HepG2 (cell line): ENCODE measurements around the gene SFTPA2. TPM values are rescaled to one million over a fixed set of nuclear protein-coding genes. Genes with fewer than 3 reads are reported as not detected.
"Not testable (repeated sequence)": the region's sequence is repeated elsewhere in the genome, so short reads cannot be mapped to it uniquely, and the experiment has no call there.

ENCODE experiments used
- ATAC-seq: fragments of 200-7000 bp; cut with Tn5 transposase; 3 replicates; pipeline ENCODE4 v1.9.1; 2020; ENCODE audit warnings: mild to moderate bottlenecking, moderate library complexity
- BruUV-seq: library from RNA; stranded (reverse); fragments of 400-500 nt; replicated peaks from 2 replicates; lab custom pipeline; 2021; lab: Mats Ljungman, UMichigan
- CTCF ChIA-PET: fragments of 300-600 bp; formaldehyde crosslinking; extraction: SDS; loops from one replicate; lab custom pipeline; 2021; ENCODE audit warnings: low total read pairs, inconsistent platforms, low intra/inter-chr PET ratio; lab: Yijun Ruan, JAX
- POLR2A ChIA-PET: fragments of 350-600 bp; sonication (Branson Sonifier 250); formaldehyde crosslinking; loops from one replicate; lab custom pipeline; 2020; ENCODE audit warnings: antibody characterized with exemption, inconsistent platforms; lab: Yijun Ruan, JAX
- DNase-seq: peaks from one replicate; pipeline ENCODE4 v3.0.0-alpha.2; 2015; ENCODE audit warnings: low spot score
- FAIRE-seq: peaks from 3 replicates; lab custom pipeline; 2011; peaks lifted over from hg19 to GRCh38; lab: Jason Lieb, UNC
- H2AFZ ChIP-seq: one replicate; pipeline ENCODE4 v1.6.1; 2011; ENCODE audit warnings: low read length, inconsistent platforms
- H3K27ac ChIP-seq: fragments of 300-600 bp; 3 replicates; pipeline ENCODE4 v1.8.0; 2011; ENCODE audit warnings: mixed run types, mild to moderate bottlenecking, mixed read lengths, low read length, inconsistent platforms; ENCODE audit not compliant: insufficient read depth; ENCODE audit errors: extremely low read length
- H3K27me3 ChIP-seq, 2 experiments: fragments of 200-600 bp in 1 of 2; 2 replicates in 1 of 2; 3 replicates in 1 of 2; pipeline versions ENCODE4 v1.6.0 to v1.8.0; 2011; ENCODE audit warnings: low read length in 2 of 2, mild to moderate bottlenecking in 2 of 2, moderate library complexity in 2 of 2, inconsistent platforms in 1 of 2; ENCODE audit not compliant: insufficient read depth in 2 of 2, control insufficient read depth in 1 of 2
- H3K36me3 ChIP-seq, 2 experiments: fragments of 200-600 bp in 1 of 2; replicated peaks in 1 of 2; 2 replicates in 1 of 2; 3 replicates in 1 of 2; pipeline versions ENCODE4 v1.5.1 to v1.8.0; 2011; ENCODE audit warnings: low read length in 2 of 2, inconsistent platforms in 1 of 2; ENCODE audit not compliant: insufficient read depth in 2 of 2, control insufficient read depth in 1 of 2
- H3K4me1 ChIP-seq: 2 replicates; pipeline ENCODE4 v1.5.1; 2012; ENCODE audit warnings: low read length, inconsistent platforms; ENCODE audit not compliant: insufficient read depth
- H3K4me2 ChIP-seq: 2 replicates; pipeline ENCODE4 v1.6.0; 2011; ENCODE audit warnings: low read depth, low read length, inconsistent platforms
- H3K4me3 ChIP-seq, 3 experiments: fragments of 200-600 bp in 1 of 3; sonication (generic), shearing (Covaris generic) in 1 of 3; replicated peaks in 1 of 3; 2 replicates each; pipeline ENCODE4 v1.5.1; 2011 to 2016; ENCODE audit warnings: low read length in 3 of 3, inconsistent platforms in 2 of 3, low read depth in 2 of 3, mild to moderate bottlenecking in 2 of 3, control low read depth in 1 of 3, mixed read lengths in 1 of 3; ENCODE audit not compliant: insufficient read depth in 1 of 3
- H3K79me2 ChIP-seq: one replicate; pipeline ENCODE4 v1.6.1; 2011; ENCODE audit warnings: low read length, inconsistent platforms; ENCODE audit not compliant: insufficient read depth
- H3K9ac ChIP-seq: 2 replicates; pipeline ENCODE4 v1.6.0; 2011; ENCODE audit warnings: mild to moderate bottlenecking, low read depth, low read length, inconsistent platforms; ENCODE audit not compliant: insufficient read depth
- H3K9me3 ChIP-seq: 2 replicates; pipeline ENCODE4 v1.5.1; 2012; ENCODE audit warnings: mild to moderate bottlenecking, low read length
- H4K20me1 ChIP-seq: 2 replicates; pipeline ENCODE4 v1.6.0; 2011; ENCODE audit warnings: inconsistent platforms, mild to moderate bottlenecking, low read length, moderate library complexity; ENCODE audit not compliant: insufficient read depth
- FOXP1 ChIP-seq, 2 experiments: fragments of 450-650 bp in 1 of 2; IDR thresholded peaks; 2 replicates each; pipeline ENCODE4 v1.6.1; 2017 to 2018; ENCODE audit warnings: antibody characterized with exemption in 1 of 2
- GATAD2A ChIP-seq: IDR thresholded peaks from 2 replicates; pipeline ENCODE4 v1.6.1; 2016
- NR2F1 ChIP-seq, 2 experiments: fragments of 450-650 bp in 1 of 2; formaldehyde crosslinking in 1 of 2; IDR thresholded peaks; 2 replicates each; pipeline versions ENCODE4 v1.5.0 to v1.6.1; 2016 to 2020; ENCODE audit warnings: mild to moderate bottlenecking in 1 of 2, missing compliant biosample characterization in 1 of 2, missing genetic modification reagents in 1 of 2, moderate library complexity in 1 of 2
- NR2F6 ChIP-seq, 2 experiments: IDR thresholded peaks; 2 replicates each; pipeline ENCODE4 v1.6.1; 2016; ENCODE audit warnings: antibody characterized with exemption in 1 of 2, mild to moderate bottlenecking in 1 of 2
- ZMYM3 ChIP-seq: sonication (generic); formaldehyde crosslinking; IDR thresholded peaks from 2 replicates; pipeline ENCODE4 v1.5.1; 2020; ENCODE audit warnings: mild to moderate bottlenecking, missing genetic modification reagents
- ZNF121 ChIP-seq: sonication (generic); formaldehyde crosslinking; IDR thresholded peaks from 2 replicates; pipeline ENCODE4 v1.5.0; 2020; ENCODE audit warnings: mild to moderate bottlenecking, missing genetic modification reagents
- WGBS: methylation state at CpG from one replicate; pipeline ENCODE4 v1.1.6; 2017; ENCODE audit warnings: low lambda C conversion rate; 5-methylcytosine and 5-hydroxymethylcytosine counted together
- in situ Hi-C: cut with HindIII; loops from 2 replicates; pipeline ENCODE4 v1.10.0; 2017; ENCODE audit warnings: low pct_unique_long_range_greater_than_20kb; ENCODE audit not compliant: extremely low pct_ligation_motif_present
- intact Hi-C: fragments of 100-400 bp; cut with micrococcal nuclease; formaldehyde crosslinking; loops from one replicate; pipeline ENCODE4 v1.10.0; 2022; ENCODE audit not compliant: unreplicated experiment
- polyA plus RNA-seq, 8 experiments: library from polyadenylated mRNA; depleted of rRNA in 3 of 8; stranded (reverse) in 7 of 8; unstranded in 1 of 8; fragments of >200 nt; fragmentation: Illumina TruSeq in 4 of 8; extraction: Trizol in 4 of 8; gene quantifications; 2 replicates each; pipeline versions ENCODE4 v1.2.1 to v1.2.3, GENCODE V29; 2011 to 2016; ENCODE audit warnings: low read depth in 4 of 8, missing spikeins in 1 of 8, mixed read lengths in 1 of 8; ENCODE audit not compliant: insufficient read depth in 1 of 8
- total RNA-seq, 5 experiments: library from RNA; depleted of rRNA; stranded (reverse); fragments of >200 nt; fragmentation: Illumina TruSeq; extraction: Trizol; gene quantifications; 2 replicates each; pipeline ENCODE4 v1.2.3, GENCODE V29; 2016; ENCODE audit warnings: low read depth in 1 of 5
- TF ChIP-seq, protein P1 (sequence below): fragments of 450-650 bp; IDR thresholded peaks from 2 replicates; pipeline ENCODE4 v1.6.1; 2016
- TF ChIP-seq, protein P2 (sequence below): IDR thresholded peaks from 2 replicates; pipeline ENCODE4 v1.4.0; 2020; ENCODE audit warnings: mild to moderate bottlenecking, missing genetic modification reagents

Gene SFTPA2
- total and polyA plus RNA-seq, 2 of the 13 experiments (the other 11 are each of a cell fraction or from before 2014, with no cell fraction given) = 0.04 TPM; not detected in 1

DNA sequence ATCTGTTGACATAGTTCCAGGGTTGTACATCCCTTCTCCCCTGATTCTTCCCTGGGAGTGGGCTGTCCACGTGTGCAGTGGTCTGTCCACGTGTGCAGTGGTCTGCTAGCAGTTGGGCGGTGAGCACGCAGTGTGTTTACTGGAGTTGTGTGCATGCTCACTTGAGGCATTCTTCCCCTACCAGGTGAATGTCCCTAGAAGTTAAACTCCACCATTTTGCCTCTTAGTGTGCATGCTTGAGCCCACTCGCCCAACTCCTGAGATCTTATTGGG lies 26.4 kb downstream of the SFTPA2 start:
- H4K20me1 ChIP-seq, H2AFZ ChIP-seq, H3K27ac ChIP-seq, H3K9me3 ChIP-seq, H3K4me2 ChIP-seq, H3K4me3 ChIP-seq, POLR2A ChIA-PET, H3K27me3 ChIP-seq, H3K9ac ChIP-seq, ATAC-seq, BruUV-seq, H3K79me2 ChIP-seq, FAIRE-seq, H3K36me3 ChIP-seq, CTCF ChIA-PET, in situ Hi-C loops, H3K4me1 ChIP-seq, intact Hi-C loops, DNase-seq: not testable (repeated sequence)
- TF ChIP-seq, protein P1, sequence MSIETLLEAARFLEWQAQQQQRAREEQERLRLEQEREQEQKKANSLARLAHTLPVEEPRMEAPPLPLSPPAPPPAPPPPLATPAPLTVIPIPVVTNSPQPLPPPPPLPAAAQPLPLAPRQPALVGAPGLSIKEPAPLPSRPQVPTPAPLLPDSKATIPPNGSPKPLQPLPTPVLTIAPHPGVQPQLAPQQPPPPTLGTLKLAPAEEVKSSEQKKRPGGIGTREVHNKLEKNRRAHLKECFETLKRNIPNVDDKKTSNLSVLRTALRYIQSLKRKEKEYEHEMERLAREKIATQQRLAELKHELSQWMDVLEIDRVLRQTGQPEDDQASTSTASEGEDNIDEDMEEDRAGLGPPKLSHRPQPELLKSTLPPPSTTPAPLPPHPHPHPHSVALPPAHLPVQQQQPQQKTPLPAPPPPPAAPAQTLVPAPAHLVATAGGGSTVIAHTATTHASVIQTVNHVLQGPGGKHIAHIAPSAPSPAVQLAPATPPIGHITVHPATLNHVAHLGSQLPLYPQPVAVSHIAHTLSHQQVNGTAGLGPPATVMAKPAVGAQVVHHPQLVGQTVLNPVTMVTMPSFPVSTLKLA = peak; percentile 90
- no CpG with 5 or more reads among the region's 5 CpGs for WGBS

DNA sequence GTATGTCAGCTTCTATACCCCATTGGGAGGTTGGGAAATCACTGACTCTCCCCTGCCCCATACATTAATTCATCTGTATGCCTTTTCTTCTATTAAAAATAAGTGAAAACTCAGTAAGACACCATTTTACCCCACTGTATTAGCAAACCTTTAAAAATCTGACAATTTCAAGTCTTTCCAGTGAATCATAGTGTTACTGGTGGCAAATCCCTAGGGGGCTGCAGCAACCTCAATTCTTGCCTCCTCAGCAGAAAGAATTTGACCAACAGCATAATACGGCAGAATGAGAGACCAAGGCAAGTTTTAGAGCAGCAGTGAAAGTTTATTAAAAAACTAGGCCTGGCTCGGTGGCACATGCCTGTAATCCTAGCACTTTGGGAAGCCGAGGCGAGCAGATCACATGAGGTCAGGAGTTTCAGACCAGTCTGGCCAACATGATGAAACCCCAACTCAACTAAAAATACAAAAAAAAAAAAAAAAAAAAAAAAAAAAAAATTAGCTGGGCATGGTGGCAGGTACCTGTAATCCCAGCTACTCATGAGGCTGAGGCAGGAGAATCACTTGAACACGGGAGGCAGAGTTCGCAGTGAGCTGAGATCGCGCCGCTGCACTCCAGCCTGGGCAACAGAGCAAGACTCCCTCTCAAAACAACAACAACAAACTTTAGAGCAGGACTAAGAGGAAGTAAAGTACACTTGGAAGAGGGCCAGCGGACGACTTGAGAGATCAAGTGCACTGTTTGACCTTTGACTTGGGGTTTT lies 26.9 kb downstream of the SFTPA2 start:
- H3K27me3 ChIP-seq; H3K36me3 ChIP-seq; H4K20me1 ChIP-seq; CTCF ChIA-PET; H3K4me2 ChIP-seq; intact Hi-C loops; H3K79me2 ChIP-seq; ATAC-seq; POLR2A ChIA-PET; H3K9me3 ChIP-seq; H3K9ac ChIP-seq; DNase-seq; H3K4me3 ChIP-seq; H3K27ac ChIP-seq; in situ Hi-C loops; BruUV-seq; FAIRE-seq; H3K4me1 ChIP-seq; H2AFZ ChIP-seq; TF ChIP-seq NR2F6, FOXP1 (IDR thresholded peaks at IDR 0.05): not testable (repeated sequence)
- 30% methylated on average over 11 of the region's 11 CpGs for WGBS
- TF ChIP-seq ZMYM3 (peak; percentile 38; the same call in 1 of the 2 replicates), NR2F6 (CRISPR knock-in tag; IDR thresholded peaks at IDR 0.05) (0 out of 2 replicates have a peak, but pooled peaks have one; percentile 20), NR2F1 (CRISPR knock-in tag; IDR thresholded peaks at IDR 0.05) (peak in 1 of 2 experiments; percentile 46; a peak in 1 of 4 replicates), ZNF121 (CRISPR knock-in tag) (peak; percentile 95), GATAD2A (CRISPR knock-in tag) (0 out of 2 replicates have a peak, but pooled peaks have one; percentile 36), FOXP1 (CRISPR knock-in tag; IDR thresholded peaks at IDR 0.05) (peak; percentile 29; the same call in 1 of the 2 replicates)
- TF ChIP-seq, protein P2, sequence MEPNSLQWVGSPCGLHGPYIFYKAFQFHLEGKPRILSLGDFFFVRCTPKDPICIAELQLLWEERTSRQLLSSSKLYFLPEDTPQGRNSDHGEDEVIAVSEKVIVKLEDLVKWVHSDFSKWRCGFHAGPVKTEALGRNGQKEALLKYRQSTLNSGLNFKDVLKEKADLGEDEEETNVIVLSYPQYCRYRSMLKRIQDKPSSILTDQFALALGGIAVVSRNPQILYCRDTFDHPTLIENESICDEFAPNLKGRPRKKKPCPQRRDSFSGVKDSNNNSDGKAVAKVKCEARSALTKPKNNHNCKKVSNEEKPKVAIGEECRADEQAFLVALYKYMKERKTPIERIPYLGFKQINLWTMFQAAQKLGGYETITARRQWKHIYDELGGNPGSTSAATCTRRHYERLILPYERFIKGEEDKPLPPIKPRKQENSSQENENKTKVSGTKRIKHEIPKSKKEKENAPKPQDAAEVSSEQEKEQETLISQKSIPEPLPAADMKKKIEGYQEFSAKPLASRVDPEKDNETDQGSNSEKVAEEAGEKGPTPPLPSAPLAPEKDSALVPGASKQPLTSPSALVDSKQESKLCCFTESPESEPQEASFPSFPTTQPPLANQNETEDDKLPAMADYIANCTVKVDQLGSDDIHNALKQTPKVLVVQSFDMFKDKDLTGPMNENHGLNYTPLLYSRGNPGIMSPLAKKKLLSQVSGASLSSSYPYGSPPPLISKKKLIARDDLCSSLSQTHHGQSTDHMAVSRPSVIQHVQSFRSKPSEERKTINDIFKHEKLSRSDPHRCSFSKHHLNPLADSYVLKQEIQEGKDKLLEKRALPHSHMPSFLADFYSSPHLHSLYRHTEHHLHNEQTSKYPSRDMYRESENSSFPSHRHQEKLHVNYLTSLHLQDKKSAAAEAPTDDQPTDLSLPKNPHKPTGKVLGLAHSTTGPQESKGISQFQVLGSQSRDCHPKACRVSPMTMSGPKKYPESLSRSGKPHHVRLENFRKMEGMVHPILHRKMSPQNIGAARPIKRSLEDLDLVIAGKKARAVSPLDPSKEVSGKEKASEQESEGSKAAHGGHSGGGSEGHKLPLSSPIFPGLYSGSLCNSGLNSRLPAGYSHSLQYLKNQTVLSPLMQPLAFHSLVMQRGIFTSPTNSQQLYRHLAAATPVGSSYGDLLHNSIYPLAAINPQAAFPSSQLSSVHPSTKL (CRISPR knock-in tag) = 0 out of 2 replicates have a peak, but pooled peaks have one; percentile 20
